ENCODE results near the gene AMBN. TPM values are rescaled to one million over a fixed set of nuclear protein-coding genes. Genes with fewer than 3 reads are reported as not detected.

AMBN gene
- total RNA-seq, 1 experiment from 2014 or later = 0.27 TPM

DNA sequence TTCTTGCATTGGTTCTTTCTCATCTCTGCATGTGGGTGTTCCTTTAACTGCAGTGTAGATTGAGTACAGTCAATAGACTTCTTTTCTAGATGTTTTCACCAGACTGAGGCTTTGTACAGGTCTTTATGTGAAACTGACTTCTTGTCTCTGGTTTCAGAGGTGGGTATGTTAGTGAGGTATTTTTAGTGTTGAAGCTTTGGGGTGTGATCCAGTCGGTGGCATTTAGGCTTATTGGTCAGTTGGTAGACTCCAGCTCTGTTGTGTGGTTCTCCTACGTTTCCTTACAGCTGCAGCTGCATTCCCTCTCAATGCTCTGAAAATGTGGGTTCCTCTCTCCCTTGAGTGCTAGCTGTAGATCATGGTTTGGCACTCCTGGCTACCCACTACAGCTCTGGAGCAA is 21.3 kb upstream of the AMBN start:
- no TSS peak for BruUV-seq (replicated peaks)
- Mint-ChIP-seq H3K36me3 (ENCODE audit: insufficient read depth, unreplicated experiment) (no peaks in the 10 kb centered on the region), H3K4me3 (ENCODE audit: unreplicated experiment) (no peak overlapping the region), H3K27me3 (ENCODE audit: insufficient read depth, unreplicated experiment) (no peaks in the 10 kb centered on the region), H3K4me1 (ENCODE audit: low read depth, unreplicated experiment) (no peaks in the 10 kb centered on the region), H3K27ac (ENCODE audit: unreplicated experiment) (no peak overlapping the region), H3K9me3 (ENCODE audit: unreplicated experiment) (peaks cover 29% of the 10 kb centered on the region)
- no peaks in the 10 kb centered on the region for H3K36me3 ChIP-seq (ENCODE audit: control insufficient read depth, insufficient read depth, low read length)
- TF ChIP-seq, protein P1, sequence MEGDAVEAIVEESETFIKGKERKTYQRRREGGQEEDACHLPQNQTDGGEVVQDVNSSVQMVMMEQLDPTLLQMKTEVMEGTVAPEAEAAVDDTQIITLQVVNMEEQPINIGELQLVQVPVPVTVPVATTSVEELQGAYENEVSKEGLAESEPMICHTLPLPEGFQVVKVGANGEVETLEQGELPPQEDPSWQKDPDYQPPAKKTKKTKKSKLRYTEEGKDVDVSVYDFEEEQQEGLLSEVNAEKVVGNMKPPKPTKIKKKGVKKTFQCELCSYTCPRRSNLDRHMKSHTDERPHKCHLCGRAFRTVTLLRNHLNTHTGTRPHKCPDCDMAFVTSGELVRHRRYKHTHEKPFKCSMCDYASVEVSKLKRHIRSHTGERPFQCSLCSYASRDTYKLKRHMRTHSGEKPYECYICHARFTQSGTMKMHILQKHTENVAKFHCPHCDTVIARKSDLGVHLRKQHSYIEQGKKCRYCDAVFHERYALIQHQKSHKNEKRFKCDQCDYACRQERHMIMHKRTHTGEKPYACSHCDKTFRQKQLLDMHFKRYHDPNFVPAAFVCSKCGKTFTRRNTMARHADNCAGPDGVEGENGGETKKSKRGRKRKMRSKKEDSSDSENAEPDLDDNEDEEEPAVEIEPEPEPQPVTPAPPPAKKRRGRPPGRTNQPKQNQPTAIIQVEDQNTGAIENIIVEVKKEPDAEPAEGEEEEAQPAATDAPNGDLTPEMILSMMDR (IDR thresholded peaks at IDR 0.05; ENCODE audit: insufficient read depth in 1 of 2, low read depth in 1 of 2, low read length in 1 of 2, severe bottlenecking in 1 of 2, unreplicated experiment in 1 of 2) = no peak
- no peaks in the 10 kb centered on the region for H3K9me3 ChIP-seq
- H3K27me3 ChIP-seq (replicated peaks; ENCODE audit: control insufficient read depth, insufficient read depth, low read length) = no peaks in the 10 kb centered on the region
- peaks cover 13% of the 10 kb centered on the region for H3K4me1 ChIP-seq
- ChIA-PET CTCF (no interaction called here), POLR2A (no interaction called here)
- H3K4me3 ChIP-seq (ENCODE audit: low read depth, low read length) = no peak overlapping the region
- intact Hi-C loops (cut with micrococcal nuclease; ENCODE audit: unreplicated experiment) = no loop called here
- no peak for DNase-seq

- Mint-ChIP-seq H3K4me3 (ENCODE audit: unreplicated experiment) (no peak overlapping the region), H3K36me3 (ENCODE audit: insufficient read depth, unreplicated experiment) (no peaks in the 10 kb centered on the region), H3K9me3 (ENCODE audit: unreplicated experiment) (peaks cover 19% of the 10 kb centered on the region), H3K4me1 (ENCODE audit: low read depth, unreplicated experiment) (no peaks in the 10 kb centered on the region), H3K27me3 (ENCODE audit: insufficient read depth, unreplicated experiment) (no peaks in the 10 kb centered on the region), H3K27ac (ENCODE audit: unreplicated experiment) (no peak overlapping the region)
- H3K4me1 ChIP-seq = peaks cover 16% of the 10 kb centered on the region
- no peaks in the 10 kb centered on the region for H3K36me3 ChIP-seq (ENCODE audit: control insufficient read depth, insufficient read depth, low read length)
- H3K9me3 ChIP-seq = no peaks in the 10 kb centered on the region
- intact Hi-C loops (cut with micrococcal nuclease; ENCODE audit: unreplicated experiment) = no loop called here
- BruUV-seq (replicated peaks) = no TSS peak
- H3K27me3 ChIP-seq (replicated peaks; ENCODE audit: control insufficient read depth, insufficient read depth, low read length) = no peaks in the 10 kb centered on the region
- POLR2A ChIA-PET = no interaction called here
- TF ChIP-seq, protein P1 (IDR thresholded peaks at IDR 0.05; ENCODE audit: insufficient read depth in 1 of 2, low read depth in 1 of 2, low read length in 1 of 2, severe bottlenecking in 1 of 2, unreplicated experiment in 1 of 2) = no peak
- CTCF ChIA-PET = interaction anchor here (0.6 kb wide), 1 partner anchor 388 kb away, joined by 3 read pairs; no protein-coding TSS in a partner anchor
- peak; percentile 31 to 61 for DNase-seq
- H3K4me3 ChIP-seq (ENCODE audit: low read depth, low read length) = no peak overlapping the region
Measured at GRCh38 chr4:70571772-70572171, 20.3 kb upstream of the AMBN start.

DNA sequence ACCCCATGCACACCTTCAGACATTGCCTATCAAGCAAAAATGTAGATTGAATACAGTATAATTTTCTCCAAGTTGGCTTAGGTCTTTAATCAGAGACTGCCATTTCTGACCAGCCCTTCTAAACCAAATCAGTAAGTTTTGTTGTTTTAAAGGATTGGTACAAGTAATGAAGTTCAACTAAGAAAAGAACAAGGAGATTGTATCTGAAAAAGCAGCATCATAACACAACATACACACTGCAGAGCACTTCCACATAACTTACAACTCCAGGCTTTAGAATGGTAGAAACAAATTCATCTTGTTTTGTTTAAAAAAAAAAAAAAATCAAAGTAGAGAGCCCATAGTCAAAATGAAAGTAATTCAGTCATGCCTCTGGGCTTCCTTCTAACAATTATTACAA is 16.1 kb upstream of the AMBN start:
- H3K9me3 Mint-ChIP-seq (ENCODE audit: unreplicated experiment) = peaks cover 15% of the 10 kb centered on the region
- CTCF ChIA-PET = no interaction called here
- intact Hi-C loops (cut with micrococcal nuclease; ENCODE audit: unreplicated experiment) = no loop called here
- Histone ChIP-seq H3K36me3 (ENCODE audit: control insufficient read depth, insufficient read depth, low read length) (no peaks in the 10 kb centered on the region), H3K9me3 (no peaks in the 10 kb centered on the region; the same call in 1 of the 2 replicates), H3K4me3 (ENCODE audit: low read depth, low read length) (no peak overlapping the region), H3K27me3 (replicated peaks; ENCODE audit: control insufficient read depth, insufficient read depth, low read length) (no peaks in the 10 kb centered on the region), H3K4me1 (peaks cover 34% of the 10 kb centered on the region)
- no peak overlapping the region for H3K4me3 Mint-ChIP-seq (ENCODE audit: unreplicated experiment)
- H3K36me3 Mint-ChIP-seq (ENCODE audit: insufficient read depth, unreplicated experiment) = no peaks in the 10 kb centered on the region
- TF ChIP-seq, protein P1 (IDR thresholded peaks at IDR 0.05; ENCODE audit: insufficient read depth in 1 of 2, low read depth in 1 of 2, low read length in 1 of 2, severe bottlenecking in 1 of 2, unreplicated experiment in 1 of 2) = no peak
- H3K4me1 Mint-ChIP-seq (ENCODE audit: low read depth, unreplicated experiment) = peaks cover 11% of the 10 kb centered on the region
- no peak overlapping the region for H3K27ac Mint-ChIP-seq (ENCODE audit: unreplicated experiment)
- H3K27me3 Mint-ChIP-seq (ENCODE audit: insufficient read depth, unreplicated experiment) = no peaks in the 10 kb centered on the region
- no peak for DNase-seq
- POLR2A ChIA-PET = no interaction called here
- BruUV-seq (replicated peaks) = no TSS peak

Measured in Caco-2 (cell line).